Neural progenitor cell (in vitro differentiated cells): ENCODE data around the gene LRBA.

Experiments used
- CTCF ChIP-seq: fragments of 200-600 bp; sonication (generic); IDR thresholded peaks from 2 replicates; pipeline ENCODE4 v1.5.1; 2017; ENCODE audit warnings: antibody characterized with exemption, mild to moderate bottlenecking
- EZH2 ChIP-seq: fragments of 200-600 bp; sonication (generic); IDR thresholded peaks from 2 replicates; pipeline ENCODE4 v1.6.1; 2017; ENCODE audit warnings: antibody characterized with exemption, mild to moderate bottlenecking, moderate library complexity
- EZH2phosphoT487 ChIP-seq: fragments of 200-600 bp; sonication (generic); IDR thresholded peaks from 2 replicates; pipeline ENCODE4 v1.6.1; 2017; ENCODE audit warnings: antibody characterized with exemption

GRCh38 chr4:150784939-150785338, 230.1 kb downstream of the LRBA start:
- no peak for TF ChIP-seq CTCF
- TF ChIP-seq EZH2, result no peak
- TF ChIP-seq EZH2phosphoT487, result no peak
